ENCODE measurements around the gene WNT9B. TPM values are rescaled to one million over a fixed set of nuclear protein-coding genes. Genes with fewer than 3 reads are reported as not detected.

WNT9B gene
- total and polyA plus RNA-seq, 9 of the 15 experiments (the other 6 are each of a cell fraction or from before 2014, with no cell fraction given) = not detected

DNA sequence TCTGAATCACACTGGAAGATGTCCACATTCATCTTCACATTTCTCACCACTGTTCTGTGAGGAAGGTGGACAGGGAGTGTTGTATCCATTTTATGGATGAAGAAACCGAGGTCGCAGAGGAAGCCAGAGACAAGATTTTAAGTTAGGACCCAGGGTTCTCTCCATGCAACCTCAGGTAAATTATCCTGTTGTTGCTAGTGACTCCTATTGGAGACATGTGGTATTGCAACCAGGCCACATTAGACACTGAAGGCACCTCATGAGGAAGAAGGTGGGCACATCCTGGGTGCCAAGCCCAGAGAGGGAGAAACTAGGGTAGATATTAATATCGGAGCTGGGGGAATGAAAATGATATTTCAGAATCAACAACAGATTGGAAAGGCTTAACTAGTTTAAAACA, 8.5 kb upstream of the WNT9B start (continued):
- TF ChIP-seq, protein P1, sequence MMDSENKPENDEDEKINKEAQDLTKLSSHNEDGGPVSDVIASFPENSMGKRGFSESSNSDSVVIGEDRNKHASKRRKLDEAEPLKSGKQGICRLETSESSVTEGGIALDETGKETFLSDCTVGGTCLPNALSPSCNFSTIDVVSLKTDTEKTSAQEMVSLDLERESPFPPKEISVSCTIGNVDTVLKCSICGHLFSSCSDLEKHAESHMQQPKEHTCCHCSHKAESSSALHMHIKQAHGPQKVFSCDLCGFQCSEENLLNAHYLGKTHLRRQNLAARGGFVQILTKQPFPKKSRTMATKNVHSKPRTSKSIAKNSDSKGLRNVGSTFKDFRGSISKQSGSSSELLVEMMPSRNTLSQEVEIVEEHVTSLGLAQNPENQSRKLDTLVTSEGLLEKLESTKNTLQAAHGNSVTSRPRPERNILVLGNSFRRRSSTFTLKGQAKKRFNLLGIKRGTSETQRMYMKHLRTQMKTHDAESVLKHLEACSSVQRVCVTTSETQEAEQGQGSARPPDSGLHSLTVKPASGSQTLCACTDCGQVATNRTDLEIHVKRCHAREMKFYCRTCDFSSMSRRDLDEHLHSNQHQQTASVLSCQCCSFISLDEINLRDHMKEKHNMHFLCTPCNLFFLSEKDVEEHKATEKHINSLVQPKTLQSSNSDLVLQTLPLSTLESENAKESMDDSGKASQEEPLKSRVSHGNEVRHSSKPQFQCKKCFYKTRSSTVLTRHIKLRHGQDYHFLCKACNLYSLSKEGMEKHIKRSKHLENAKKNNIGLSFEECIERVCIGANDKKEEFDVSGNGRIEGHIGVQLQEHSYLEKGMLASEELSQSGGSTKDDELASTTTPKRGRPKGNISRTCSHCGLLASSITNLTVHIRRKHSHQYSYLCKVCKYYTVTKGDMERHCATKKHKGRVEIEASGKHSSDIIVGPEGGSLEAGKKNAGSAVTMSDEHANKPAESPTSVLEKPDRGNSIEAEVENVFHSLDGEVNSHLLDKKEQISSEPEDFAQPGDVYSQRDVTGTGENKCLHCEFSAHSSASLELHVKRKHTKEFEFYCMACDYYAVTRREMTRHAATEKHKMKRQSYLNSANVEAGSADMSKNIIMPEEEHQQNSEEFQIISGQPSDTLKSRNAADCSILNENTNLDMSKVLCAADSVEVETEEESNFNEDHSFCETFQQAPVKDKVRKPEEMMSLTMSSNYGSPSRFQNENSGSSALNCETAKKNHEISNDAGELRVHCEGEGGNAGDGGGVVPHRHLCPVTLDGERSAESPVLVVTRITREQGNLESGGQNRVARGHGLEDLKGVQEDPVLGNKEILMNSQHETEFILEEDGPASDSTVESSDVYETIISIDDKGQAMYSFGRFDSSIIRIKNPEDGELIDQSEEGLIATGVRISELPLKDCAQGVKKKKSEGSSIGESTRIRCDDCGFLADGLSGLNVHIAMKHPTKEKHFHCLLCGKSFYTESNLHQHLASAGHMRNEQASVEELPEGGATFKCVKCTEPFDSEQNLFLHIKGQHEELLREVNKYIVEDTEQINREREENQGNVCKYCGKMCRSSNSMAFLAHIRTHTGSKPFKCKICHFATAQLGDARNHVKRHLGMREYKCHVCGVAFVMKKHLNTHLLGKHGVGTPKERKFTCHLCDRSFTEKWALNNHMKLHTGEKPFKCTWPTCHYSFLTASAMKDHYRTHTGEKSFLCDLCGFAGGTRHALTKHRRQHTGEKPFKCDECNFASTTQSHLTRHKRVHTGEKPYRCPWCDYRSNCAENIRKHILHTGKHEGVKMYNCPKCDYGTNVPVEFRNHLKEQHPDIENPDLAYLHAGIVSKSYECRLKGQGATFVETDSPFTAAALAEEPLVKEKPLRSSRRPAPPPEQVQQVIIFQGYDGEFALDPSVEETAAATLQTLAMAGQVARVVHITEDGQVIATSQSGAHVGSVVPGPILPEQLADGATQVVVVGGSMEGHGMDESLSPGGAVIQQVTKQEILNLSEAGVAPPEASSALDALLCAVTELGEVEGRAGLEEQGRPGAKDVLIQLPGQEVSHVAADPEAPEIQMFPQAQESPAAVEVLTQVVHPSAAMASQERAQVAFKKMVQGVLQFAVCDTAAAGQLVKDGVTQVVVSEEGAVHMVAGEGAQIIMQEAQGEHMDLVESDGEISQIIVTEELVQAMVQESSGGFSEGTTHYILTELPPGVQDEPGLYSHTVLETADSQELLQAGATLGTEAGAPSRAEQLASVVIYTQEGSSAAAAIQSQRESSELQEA (IDR thresholded peaks at IDR 0.05; ENCODE audit: low read depth) = no peak
- no peak for TF ChIP-seq ZKSCAN1 (IDR thresholded peaks at IDR 0.05; ENCODE audit: low read depth, low read length)
- TF ChIP-seq MAFG (tag; conservative IDR thresholded peaks at IDR 0.05) = no peak
- no peak for TF ChIP-seq STAG1 (CRISPR knock-in tag; IDR thresholded peaks at IDR 0.05; ENCODE audit: borderline replicate concordance)
- TF ChIP-seq TRIM28 (IDR thresholded peaks at IDR 0.05) = peak; percentile 87
- no peak for TF ChIP-seq NR1H2 (CRISPR knock-in tag; IDR thresholded peaks at IDR 0.05)
- no peak for TF ChIP-seq ZNF780A (CRISPR knock-in tag; IDR thresholded peaks at IDR 0.05)
- no peak for TF ChIP-seq CHCHD3 (CRISPR knock-in tag; IDR thresholded peaks at IDR 0.05)
- no peak for TF ChIP-seq ZNF699 (CRISPR knock-in tag; IDR thresholded peaks at IDR 0.05; ENCODE audit: insufficient replicate concordance)
- TF ChIP-seq, protein P2, sequence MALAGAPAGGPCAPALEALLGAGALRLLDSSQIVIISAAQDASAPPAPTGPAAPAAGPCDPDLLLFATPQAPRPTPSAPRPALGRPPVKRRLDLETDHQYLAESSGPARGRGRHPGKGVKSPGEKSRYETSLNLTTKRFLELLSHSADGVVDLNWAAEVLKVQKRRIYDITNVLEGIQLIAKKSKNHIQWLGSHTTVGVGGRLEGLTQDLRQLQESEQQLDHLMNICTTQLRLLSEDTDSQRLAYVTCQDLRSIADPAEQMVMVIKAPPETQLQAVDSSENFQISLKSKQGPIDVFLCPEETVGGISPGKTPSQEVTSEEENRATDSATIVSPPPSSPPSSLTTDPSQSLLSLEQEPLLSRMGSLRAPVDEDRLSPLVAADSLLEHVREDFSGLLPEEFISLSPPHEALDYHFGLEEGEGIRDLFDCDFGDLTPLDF (CRISPR knock-in tag; IDR thresholded peaks at IDR 0.05) = no peak
- no peak for TF ChIP-seq MAZ (CRISPR knock-in tag; conservative IDR thresholded peaks at IDR 0.05 in 1 of 2, IDR thresholded peaks at IDR 0.05 in 1 of 2)
- no peak for TF ChIP-seq GATA2 (CRISPR knock-in tag; IDR thresholded peaks at IDR 0.05)
- TF ChIP-seq, protein P3, sequence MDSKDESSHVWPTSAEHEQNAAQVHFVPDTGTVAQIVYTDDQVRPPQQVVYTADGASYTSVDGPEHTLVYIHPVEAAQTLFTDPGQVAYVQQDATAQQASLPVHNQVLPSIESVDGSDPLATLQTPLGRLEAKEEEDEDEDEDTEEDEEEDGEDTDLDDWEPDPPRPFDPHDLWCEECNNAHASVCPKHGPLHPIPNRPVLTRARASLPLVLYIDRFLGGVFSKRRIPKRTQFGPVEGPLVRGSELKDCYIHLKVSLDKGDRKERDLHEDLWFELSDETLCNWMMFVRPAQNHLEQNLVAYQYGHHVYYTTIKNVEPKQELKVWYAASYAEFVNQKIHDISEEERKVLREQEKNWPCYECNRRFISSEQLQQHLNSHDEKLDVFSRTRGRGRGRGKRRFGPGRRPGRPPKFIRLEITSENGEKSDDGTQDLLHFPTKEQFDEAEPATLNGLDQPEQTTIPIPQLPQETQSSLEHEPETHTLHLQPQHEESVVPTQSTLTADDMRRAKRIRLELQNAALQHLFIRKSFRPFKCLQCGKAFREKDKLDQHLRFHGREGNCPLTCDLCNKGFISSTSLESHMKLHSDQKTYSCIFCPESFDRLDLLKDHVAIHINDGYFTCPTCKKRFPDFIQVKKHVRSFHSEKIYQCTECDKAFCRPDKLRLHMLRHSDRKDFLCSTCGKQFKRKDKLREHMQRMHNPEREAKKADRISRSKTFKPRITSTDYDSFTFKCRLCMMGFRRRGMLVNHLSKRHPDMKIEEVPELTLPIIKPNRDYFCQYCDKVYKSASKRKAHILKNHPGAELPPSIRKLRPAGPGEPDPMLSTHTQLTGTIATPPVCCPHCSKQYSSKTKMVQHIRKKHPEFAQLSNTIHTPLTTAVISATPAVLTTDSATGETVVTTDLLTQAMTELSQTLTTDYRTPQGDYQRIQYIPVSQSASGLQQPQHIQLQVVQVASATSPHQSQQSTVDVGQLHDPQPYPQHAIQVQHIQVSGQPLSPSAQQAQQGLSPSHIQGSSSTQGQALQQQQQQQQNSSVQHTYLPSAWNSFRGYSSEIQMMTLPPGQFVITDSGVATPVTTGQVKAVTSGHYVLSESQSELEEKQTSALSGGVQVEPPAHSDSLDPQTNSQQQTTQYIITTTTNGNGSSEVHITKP (IDR thresholded peaks at IDR 0.05; ENCODE audit: partially characterized antibody) = no peak

Data from K562 (cell line).